HepG2 (cell line): Measurements from ENCODE around the gene NBL1. TPM values are rescaled to one million over a fixed set of nuclear protein-coding genes. Genes with fewer than 3 reads are reported as not detected.

Experiments
- AGO2 ChIP-seq: fragments of 200-400 bp; formaldehyde crosslinking; optimal IDR thresholded peaks from 2 replicates; pipeline ENCODE3; 2017; ENCODE audit warnings: mild to moderate bottlenecking, low read depth, low read length, moderate library complexity
- BORCS8-MEF2B ChIP-seq: sonication (generic); formaldehyde crosslinking; IDR thresholded peaks from 2 replicates; pipeline ENCODE4 v1.8.0; 2022; ENCODE audit warnings: mild to moderate bottlenecking, missing genetic modification reagents
- EED ChIP-seq: sonication (generic); formaldehyde crosslinking; IDR thresholded peaks from 2 replicates; pipeline ENCODE4 v1.5.0; 2020; ENCODE audit warnings: mild to moderate bottlenecking, missing genetic modification reagents
- FOXC1 ChIP-seq: sonication (generic); formaldehyde crosslinking; IDR thresholded peaks from 2 replicates; pipeline ENCODE4 v1.8.0; 2022; ENCODE audit warnings: mild to moderate bottlenecking, missing genetic modification reagents, borderline replicate concordance
- GABPB1 ChIP-seq: IDR thresholded peaks from 2 replicates; pipeline ENCODE4 v1.6.1; 2016; ENCODE audit warnings: mild to moderate bottlenecking, missing genetic modification reagents, moderate library complexity, missing compliant biosample characterization
- KDM5B ChIP-seq: sonication (generic); formaldehyde crosslinking; IDR thresholded peaks from 2 replicates; pipeline ENCODE4 v1.4.0; 2020; ENCODE audit warnings: missing genetic modification reagents, mild to moderate bottlenecking, borderline replicate concordance
- MAFG ChIP-seq: sonication (generic); formaldehyde crosslinking; IDR thresholded peaks from 2 replicates; pipeline ENCODE4 v1.5.1; 2020; ENCODE audit warnings: mild to moderate bottlenecking, missing genetic modification reagents
- MEIS2 ChIP-seq: sonication (generic); formaldehyde crosslinking; IDR thresholded peaks from 2 replicates; pipeline ENCODE4 v1.9.0; 2021; ENCODE audit warnings: mild to moderate bottlenecking, missing genetic modification reagents
- RARA ChIP-seq: IDR thresholded peaks from 2 replicates; pipeline ENCODE4 v1.6.1; 2016; ENCODE audit warnings: missing genetic modification reagents, missing compliant biosample characterization
- TBL1XR1 ChIP-seq: fragments of 150-350 bp; IDR thresholded peaks from 2 replicates; pipeline ENCODE4 v1.6.1; 2014; ENCODE audit warnings: borderline replicate concordance, low read length; ENCODE audit not compliant: partially characterized antibody
- ZBTB10 ChIP-seq: sonication (generic); formaldehyde crosslinking; IDR thresholded peaks from 2 replicates; pipeline ENCODE4 v1.4.0; 2020; ENCODE audit warnings: missing genetic modification reagents, borderline replicate concordance
- ZBTB4 ChIP-seq: sonication (generic); formaldehyde crosslinking; IDR thresholded peaks from 2 replicates; pipeline ENCODE4 v1.4.0; 2020; ENCODE audit warnings: missing genetic modification reagents, mild to moderate bottlenecking, borderline replicate concordance
- ZFY ChIP-seq: sonication (generic); formaldehyde crosslinking; IDR thresholded peaks from 2 replicates; pipeline ENCODE4 v1.4.0; 2020; ENCODE audit warnings: missing genetic modification reagents
- ZMYM2 ChIP-seq: sonication (generic); formaldehyde crosslinking; IDR thresholded peaks from 2 replicates; pipeline ENCODE4 v1.8.0; 2022; ENCODE audit warnings: mild to moderate bottlenecking, missing genetic modification reagents
- ZNF574 ChIP-seq: sonication (generic); formaldehyde crosslinking; IDR thresholded peaks from 2 replicates; pipeline ENCODE4 v1.4.0; 2020; ENCODE audit warnings: missing genetic modification reagents
- ZNF614 ChIP-seq: IDR thresholded peaks from 2 replicates; pipeline ENCODE4 v1.6.1; 2018; ENCODE audit warnings: missing biosample characterization, missing genetic modification reagents, inconsistent platforms, borderline replicate concordance
- ZNF7 ChIP-seq: IDR thresholded peaks from 2 replicates; pipeline ENCODE4 v1.6.1; 2016; ENCODE audit warnings: missing biosample characterization, missing genetic modification reagents
- ZNF775 ChIP-seq: sonication (generic); formaldehyde crosslinking; IDR thresholded peaks from 2 replicates; pipeline ENCODE4 v1.4.0; 2020; ENCODE audit warnings: missing genetic modification reagents, mild to moderate bottlenecking, moderate library complexity, borderline replicate concordance
- ZSCAN12 ChIP-seq: sonication (generic); formaldehyde crosslinking; IDR thresholded peaks from 2 replicates; pipeline ENCODE4 v1.9.0; 2021; ENCODE audit warnings: mild to moderate bottlenecking, missing genetic modification reagents
- ZSCAN31 ChIP-seq: sonication (generic); formaldehyde crosslinking; IDR thresholded peaks from 2 replicates; pipeline ENCODE4 v1.5.0; 2020; ENCODE audit warnings: low read depth, mild to moderate bottlenecking, missing genetic modification reagents
- polyA plus RNA-seq, 8 experiments: library from polyadenylated mRNA; depleted of rRNA in 3 of 8; stranded (reverse) in 7 of 8; unstranded in 1 of 8; fragments of >200 nt; fragmentation: Illumina TruSeq in 4 of 8; extraction: Trizol in 4 of 8; gene quantifications; 2 replicates each; pipeline versions ENCODE4 v1.2.1 to v1.2.3, GENCODE V29; 2011 to 2016; ENCODE audit warnings: low read depth in 4 of 8, missing spikeins in 1 of 8, mixed read lengths in 1 of 8; ENCODE audit not compliant: insufficient read depth in 1 of 8
- total RNA-seq, 5 experiments: library from RNA; depleted of rRNA; stranded (reverse); fragments of >200 nt; fragmentation: Illumina TruSeq; extraction: Trizol; gene quantifications; 2 replicates each; pipeline ENCODE4 v1.2.3, GENCODE V29; 2016; ENCODE audit warnings: low read depth in 1 of 5

Gene NBL1
- total and polyA plus RNA-seq, 2 of the 13 experiments (the other 11 are each of a cell fraction or from before 2014, with no cell fraction given): 2.7 to 13.8 TPM

GRCh38 chr1:19644681-19645410 lies 735 bp downstream of the NBL1 start (continued):
- 0 out of 2 replicates have a peak, but pooled peaks have one; percentile 30 for TF ChIP-seq MEIS2 (CRISPR knock-in tag)
- TF ChIP-seq ZSCAN31 (CRISPR knock-in tag): peak; percentile 18; the same call in 1 of the 2 replicates
- peak; percentile 40; the same call in 1 of the 2 replicates for TF ChIP-seq ZBTB10 (CRISPR knock-in tag)
- TF ChIP-seq TBL1XR1: no peak
- TF ChIP-seq GABPB1 (CRISPR knock-in tag): peak; percentile 34; the same call in 1 of the 2 replicates
- TF ChIP-seq ZMYM2 (CRISPR knock-in tag): no peak
- peak; percentile 28; the same call in 1 of the 2 replicates for TF ChIP-seq ZFY (CRISPR knock-in tag)
- TF ChIP-seq KDM5B (CRISPR knock-in tag): 0 out of 2 replicates have a peak, but pooled peaks have one; percentile 31
- no peak for TF ChIP-seq MAFG (CRISPR knock-in tag)
- peak; percentile 46 for TF ChIP-seq AGO2
- TF ChIP-seq ZNF574 (CRISPR knock-in tag): 0 out of 2 replicates have a peak, but pooled peaks have one; percentile 17
- TF ChIP-seq RARA: no peak
- no peak for TF ChIP-seq ZSCAN12
- 0 out of 2 replicates have a peak, but pooled peaks have one; percentile 54 for TF ChIP-seq ZBTB4 (CRISPR knock-in tag)
- TF ChIP-seq BORCS8-MEF2B: 0 out of 2 replicates have a peak, but pooled peaks have one; percentile 27
- peak; percentile 45; the same call in 1 of the 2 replicates for TF ChIP-seq FOXC1
- no peak for TF ChIP-seq ZNF7
- TF ChIP-seq EED (CRISPR knock-in tag): peak; percentile 88; the same call in 1 of the 2 replicates
- TF ChIP-seq ZNF614 (CRISPR knock-in tag): 0 out of 2 replicates have a peak, but pooled peaks have one; percentile 15
- no peak for TF ChIP-seq ZNF775 (CRISPR knock-in tag)
